Liver (tissue), 3 donors: Measurements from ENCODE around the gene CD79A.

ENCODE experiments used
- ATF3 ChIP-seq: IDR thresholded peaks from 2 replicates; pipeline ENCODE4 v1.6.1; 2016; ENCODE audit warnings: antibody characterized with exemption
- CTCF ChIP-seq: fragments of 150-350 bp; IDR thresholded peaks from 2 replicates; pipeline ENCODE4 v1.5.1; 2017; ENCODE audit warnings: improper control_type of control experiment, low read depth, low read length; ENCODE audit not compliant: missing input control
- EGR1 ChIP-seq, 2 donors: IDR thresholded peaks; 2 replicates each; pipeline ENCODE4 v1.6.1; 2016 to 2018; ENCODE audit warnings: antibody characterized with exemption in 2 of 2, low read depth in 2 of 2
- REST ChIP-seq: IDR thresholded peaks from 2 replicates; pipeline ENCODE4 v1.6.1; 2016; ENCODE audit warnings: antibody characterized with exemption, mild to moderate bottlenecking
- SP1 ChIP-seq: IDR thresholded peaks from 2 replicates; pipeline ENCODE4 v1.6.1; 2018; ENCODE audit warnings: antibody characterized with exemption, mild to moderate bottlenecking
- TAF1 ChIP-seq: conservative IDR thresholded peaks from 2 replicates; pipeline ENCODE4 v1.6.1; 2016; ENCODE audit warnings: antibody characterized with exemption, mild to moderate bottlenecking
- YY1 ChIP-seq: IDR thresholded peaks from 2 replicates; pipeline ENCODE4 v1.6.1; 2016; ENCODE audit warnings: antibody characterized with exemption, mild to moderate bottlenecking
- ZBTB33 ChIP-seq: IDR thresholded peaks from 2 replicates; pipeline ENCODE4 v1.6.1; 2016; ENCODE audit warnings: antibody characterized with exemption
- donor health status: healthy.
- donor health status: healthy.

GRCh38 chr19:41928754-41929535 lies 51.9 kb downstream of the CD79A start:
- TF ChIP-seq EGR1 (IDR thresholded peaks at IDR 0.05; ENCODE audit: low read depth in 2 of 2): no peak
- TF ChIP-seq CTCF: no peak
- TF ChIP-seq ZBTB33: no peak
- no peak for TF ChIP-seq REST
- TF ChIP-seq YY1: no peak
- TF ChIP-seq ATF3: no peak
- no peak for TF ChIP-seq TAF1
- TF ChIP-seq SP1: no peak
